Middle frontal gyrus (tissue), 1 donor: ENCODE results near the gene STAC.

Experiments
- DNase-seq: peaks from one replicate; pipeline ENCODE4 v3.0.0-alpha.2; 2015; ENCODE audit warnings: low spot score; ENCODE audit errors: extremely low spot score

Gene STAC

GRCh38 chr3:36580716-36581115, 200.4 kb downstream of the STAC start:
- DNase-seq = no peak

- no peak for DNase-seq
Measured at GRCh38 chr3:36591959-36592358, 211.7 kb downstream of the STAC start.

GRCh38 chr3:36595511-36595910, 215.2 kb downstream of the STAC start:
- DNase-seq = no peak

GRCh38 chr3:36596419-36596818, 216.1 kb downstream of the STAC start:
- no peak for DNase-seq

GRCh38 chr3:36597422-36597821, 217.1 kb downstream of the STAC start:
- DNase-seq = no peak
